Skin of body (tissue), 2 donors: Measurements from ENCODE around the gene KIF22. TPM values are rescaled to one million over a fixed set of nuclear protein-coding genes. Genes with fewer than 3 reads are reported as not detected.
A peak's percentile ranks its signal among the peaks of the same experiment; 100 is the strongest.
"Not testable (repeated sequence)": the region's sequence is repeated elsewhere in the genome, so short reads cannot be mapped to it uniquely, and the experiment has no call there.

Experiments
- DNase-seq: peaks from one replicate; lab custom pipeline; 2025; lab: John Stamatoyannopoulos, UW
- total RNA-seq: library from RNA; depleted of rRNA; stranded (reverse); fragments of >200 nt; gene quantifications from one replicate; pipeline ENCODE4 v1.2.3, GENCODE V29; 2014

KIF22 gene
- total RNA-seq, 1 donor from 2014 or later, result 40.7 TPM

DNA sequence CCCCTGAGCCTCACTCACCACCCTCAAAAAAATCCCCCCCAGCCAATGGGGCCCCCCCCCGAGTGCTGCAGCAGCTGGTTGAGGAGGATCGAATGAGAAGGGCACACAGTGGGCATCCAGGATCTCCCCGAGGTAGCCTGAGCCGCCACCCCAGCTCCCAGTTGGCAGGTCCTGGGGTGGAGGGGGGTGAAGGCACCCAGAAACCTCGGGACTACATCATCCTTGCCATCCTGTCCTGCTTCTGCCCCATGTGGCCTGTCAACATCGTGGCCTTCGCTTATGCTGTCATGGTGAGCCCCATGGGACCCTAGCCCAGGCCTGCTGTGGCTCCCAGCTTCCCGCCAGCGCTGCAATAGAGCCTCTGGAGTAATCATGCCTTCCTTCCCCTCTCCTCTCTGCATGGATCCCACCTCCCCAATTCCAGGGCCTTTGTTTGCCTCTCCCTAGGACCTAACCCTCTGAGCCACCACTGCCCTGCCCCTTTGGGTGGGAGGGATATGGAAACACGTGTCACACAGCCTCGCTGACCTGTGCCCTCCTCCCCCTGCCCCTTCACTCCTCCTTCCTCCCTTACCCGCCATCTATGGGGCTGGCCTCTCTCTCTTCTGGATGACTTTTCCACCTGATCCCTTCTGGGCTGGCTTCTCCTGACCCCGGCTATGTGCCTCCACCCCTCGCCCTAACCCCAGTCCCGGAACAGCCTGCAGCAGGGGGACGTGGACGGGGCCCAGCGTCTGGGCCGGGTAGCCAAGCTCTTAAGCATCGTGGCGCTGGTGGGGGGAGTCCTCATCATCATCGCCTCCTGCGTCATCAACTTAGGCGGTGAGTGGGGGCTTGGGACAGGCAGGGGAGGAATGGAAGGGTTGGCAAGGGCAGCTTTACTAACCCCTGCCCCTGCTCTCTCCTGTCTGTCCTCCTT lies 23.4 kb downstream of the KIF22 start:
- no peak for DNase-seq

DNA sequence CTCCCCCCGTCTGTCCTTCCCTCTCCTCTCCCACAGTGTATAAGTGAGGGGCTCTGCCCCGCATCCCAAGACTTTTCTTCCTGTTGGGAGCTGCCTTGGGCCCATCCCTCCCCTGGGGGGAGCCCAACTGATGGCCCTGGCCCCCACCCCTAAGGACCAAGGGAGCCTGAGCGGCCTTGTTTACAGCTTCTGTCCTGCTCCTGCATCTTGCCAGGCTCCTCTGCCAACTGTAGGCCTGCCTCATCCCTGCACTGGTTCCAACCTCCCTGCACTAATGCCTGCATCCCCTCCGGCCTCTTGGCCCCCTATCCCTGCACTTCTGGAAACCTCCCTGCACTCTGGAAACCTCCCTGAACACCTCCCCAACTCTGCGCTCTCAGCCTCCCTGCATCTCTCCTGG lies 24.0 kb downstream of the KIF22 start:
- DNase-seq, result no peak

DNA sequence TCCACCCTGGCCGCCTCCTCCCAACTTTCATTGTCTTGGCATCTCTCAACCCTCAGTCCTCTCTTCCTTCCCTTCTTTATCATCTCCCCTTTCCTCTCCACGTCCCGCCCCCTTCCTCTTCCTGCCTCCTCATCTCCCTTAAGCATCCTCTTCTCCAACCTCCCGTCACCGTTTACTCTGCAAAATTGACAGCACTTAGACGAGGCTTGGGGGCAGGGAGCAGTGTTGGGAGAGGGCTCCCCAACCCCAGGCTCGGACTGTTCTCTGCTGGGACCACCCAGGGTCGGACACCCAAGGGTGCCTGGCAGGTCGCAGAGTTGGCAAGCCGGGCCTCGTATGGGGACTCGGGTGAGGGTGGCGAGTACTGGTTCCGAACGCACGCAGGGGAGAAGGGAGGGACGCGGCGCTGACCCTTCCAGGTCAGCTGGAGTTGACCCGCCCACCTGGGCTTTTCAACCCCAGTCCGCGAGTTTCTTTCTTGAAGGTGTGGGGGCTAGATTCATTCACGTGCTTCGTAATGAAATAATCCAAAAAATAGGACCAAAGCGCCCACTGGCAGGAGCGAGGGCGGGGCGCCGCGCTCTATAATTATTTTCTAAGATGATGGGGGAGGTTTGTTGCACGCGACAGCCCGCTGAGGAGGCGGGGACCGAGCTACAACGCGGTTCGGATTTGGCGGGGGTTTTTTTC lies 24.6 kb downstream of the KIF22 start:
- no peak for DNase-seq

DNA sequence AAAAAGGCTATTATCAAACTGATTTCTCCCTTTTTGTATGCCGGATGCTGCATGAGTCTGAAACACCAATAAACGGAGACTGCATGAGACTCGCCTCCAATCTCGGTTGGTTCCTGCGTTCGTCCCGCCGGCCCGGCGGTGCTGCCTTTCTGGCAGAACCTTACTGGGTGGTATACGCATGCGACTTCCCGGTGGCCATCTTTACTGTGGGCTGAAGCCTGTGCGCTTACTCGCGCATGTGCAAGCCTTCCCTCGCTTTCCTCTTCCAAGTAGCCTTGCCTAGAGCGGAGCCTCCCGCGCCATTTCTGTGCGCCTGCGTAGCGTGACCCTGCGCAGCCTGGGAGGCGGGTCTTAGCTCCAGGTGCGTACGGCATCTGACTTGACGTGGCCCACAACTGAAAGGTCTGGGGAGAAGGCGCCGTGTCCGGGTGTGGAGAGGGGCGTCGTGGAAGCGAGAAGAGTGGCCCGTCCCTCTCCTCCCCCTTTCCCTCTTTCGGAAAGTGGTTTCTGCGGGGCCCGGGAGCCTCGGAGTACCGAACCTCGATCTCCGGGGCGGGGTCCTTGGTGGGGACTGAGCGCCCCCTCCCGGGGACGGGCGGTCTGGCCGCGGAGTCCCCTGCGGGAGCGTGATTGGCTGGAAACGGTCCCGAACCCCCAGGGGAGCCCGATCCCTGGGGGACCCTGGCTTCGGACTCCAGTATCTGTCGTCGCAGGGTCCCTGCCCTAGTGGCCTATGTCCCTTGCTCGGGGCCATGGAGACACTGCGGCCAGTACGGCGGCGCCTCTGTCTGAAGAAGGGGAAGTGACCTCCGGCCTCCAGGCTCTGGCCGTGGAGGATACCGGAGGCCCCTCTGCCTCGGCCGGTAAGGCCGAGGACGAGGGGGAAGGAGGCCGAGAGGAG lies 25.5 kb downstream of the KIF22 start, which contains the start of gene PAGR1:
Gene PAGR1 (plus strand): TSS at position 360 of the 901 bp plus-strand sequence. CDS start 374 bp downstream, at position 734.
- peak; percentile 99 for DNase-seq

DNA sequence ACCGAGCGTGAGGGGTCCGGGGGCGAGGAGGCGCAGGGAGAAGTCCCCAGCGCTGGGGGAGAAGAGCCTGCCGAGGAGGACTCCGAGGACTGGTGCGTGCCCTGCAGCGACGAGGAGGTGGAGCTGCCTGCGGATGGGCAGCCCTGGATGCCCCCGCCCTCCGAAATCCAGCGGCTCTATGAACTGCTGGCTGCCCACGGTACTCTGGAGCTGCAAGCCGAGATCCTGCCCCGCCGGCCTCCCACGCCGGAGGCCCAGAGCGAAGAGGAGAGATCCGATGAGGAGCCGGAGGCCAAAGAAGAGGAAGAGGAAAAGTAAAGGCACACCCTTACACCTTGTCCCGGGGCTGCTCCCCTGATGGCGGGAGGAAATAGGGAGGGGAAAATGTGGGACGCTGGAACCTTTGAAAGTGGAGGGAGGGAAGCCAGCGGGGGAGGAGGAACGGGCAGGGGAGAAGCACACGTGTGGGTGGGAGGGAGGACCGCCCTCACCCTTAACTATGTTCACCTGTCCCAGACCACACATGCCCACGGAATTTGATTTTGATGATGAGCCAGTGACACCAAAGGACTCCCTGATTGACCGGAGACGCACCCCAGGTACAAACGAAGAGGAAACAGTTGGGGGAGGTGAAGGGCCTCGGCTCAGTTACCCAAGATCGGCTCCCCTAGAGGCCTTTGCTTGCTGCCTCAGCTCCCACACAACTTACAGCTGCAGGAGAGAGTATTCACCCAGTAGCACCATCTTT lies 26.3 kb downstream of the KIF22 start:
- DNase-seq, result no peak

DNA sequence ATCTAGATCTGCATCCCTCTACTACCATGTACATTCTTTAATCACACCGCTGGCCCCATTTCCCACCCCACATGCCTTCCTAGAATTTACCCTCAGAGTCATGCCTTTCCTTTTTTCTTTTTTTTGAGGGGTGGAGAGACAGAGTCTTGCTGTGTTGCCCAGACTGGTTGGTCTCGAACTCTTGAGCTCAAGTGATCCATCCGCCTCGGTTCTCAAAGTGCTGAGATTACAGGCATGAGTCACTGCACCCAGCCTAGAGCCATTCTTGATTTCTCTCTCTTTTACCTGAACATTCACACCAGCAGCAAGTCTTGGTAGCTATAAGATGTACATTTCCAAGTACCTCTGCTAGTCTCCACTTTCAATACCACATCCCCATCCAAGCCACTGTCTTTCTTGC lies 27.5 kb downstream of the KIF22 start:
- no peak for DNase-seq

DNA sequence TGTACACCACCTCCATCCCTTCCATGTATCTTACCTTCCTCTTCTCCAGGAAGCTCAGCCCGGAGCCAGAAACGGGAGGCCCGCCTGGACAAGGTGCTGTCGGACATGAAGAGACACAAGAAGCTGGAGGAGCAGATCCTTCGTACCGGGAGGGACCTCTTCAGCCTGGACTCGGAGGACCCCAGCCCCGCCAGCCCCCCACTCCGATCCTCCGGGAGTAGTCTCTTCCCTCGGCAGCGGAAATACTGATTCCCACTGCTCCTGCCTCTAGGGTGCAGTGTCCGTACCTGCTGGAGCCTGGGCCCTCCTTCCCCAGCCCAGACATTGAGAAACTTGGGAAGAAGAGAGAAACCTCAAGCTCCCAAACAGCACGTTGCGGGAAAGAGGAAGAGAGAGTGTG lies 29.0 kb downstream of the KIF22 start:
- DNase-seq, result no peak

DNA sequence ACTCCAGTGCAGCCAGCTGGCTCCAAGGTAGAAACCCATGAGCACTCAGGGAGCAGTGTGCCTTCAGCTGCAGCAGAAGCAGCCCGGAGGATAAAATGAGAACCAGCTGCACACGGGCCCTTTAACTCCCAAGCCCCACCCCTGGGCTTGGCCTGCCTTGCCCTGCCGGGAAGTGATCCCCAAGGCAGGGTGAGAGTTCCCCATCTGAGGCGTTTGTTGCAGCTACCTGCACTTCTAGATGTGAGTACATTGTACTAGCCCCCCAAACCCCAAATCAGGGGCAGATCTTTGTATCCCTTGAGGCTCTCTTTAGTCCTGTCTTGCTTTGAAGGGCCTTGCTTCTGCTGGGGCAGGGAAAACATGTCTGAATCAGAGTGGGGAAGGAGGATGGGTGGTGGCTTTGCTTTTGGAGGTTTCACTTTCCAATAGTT lies 29.7 kb downstream of the KIF22 start, which contains the start of gene MVP:
Gene MVP (plus strand): TSS at position 192 of the 431 bp plus-strand sequence. CDS start 10,088 bp downstream, outside the sequence.
- peak; percentile 56 for DNase-seq

DNA sequence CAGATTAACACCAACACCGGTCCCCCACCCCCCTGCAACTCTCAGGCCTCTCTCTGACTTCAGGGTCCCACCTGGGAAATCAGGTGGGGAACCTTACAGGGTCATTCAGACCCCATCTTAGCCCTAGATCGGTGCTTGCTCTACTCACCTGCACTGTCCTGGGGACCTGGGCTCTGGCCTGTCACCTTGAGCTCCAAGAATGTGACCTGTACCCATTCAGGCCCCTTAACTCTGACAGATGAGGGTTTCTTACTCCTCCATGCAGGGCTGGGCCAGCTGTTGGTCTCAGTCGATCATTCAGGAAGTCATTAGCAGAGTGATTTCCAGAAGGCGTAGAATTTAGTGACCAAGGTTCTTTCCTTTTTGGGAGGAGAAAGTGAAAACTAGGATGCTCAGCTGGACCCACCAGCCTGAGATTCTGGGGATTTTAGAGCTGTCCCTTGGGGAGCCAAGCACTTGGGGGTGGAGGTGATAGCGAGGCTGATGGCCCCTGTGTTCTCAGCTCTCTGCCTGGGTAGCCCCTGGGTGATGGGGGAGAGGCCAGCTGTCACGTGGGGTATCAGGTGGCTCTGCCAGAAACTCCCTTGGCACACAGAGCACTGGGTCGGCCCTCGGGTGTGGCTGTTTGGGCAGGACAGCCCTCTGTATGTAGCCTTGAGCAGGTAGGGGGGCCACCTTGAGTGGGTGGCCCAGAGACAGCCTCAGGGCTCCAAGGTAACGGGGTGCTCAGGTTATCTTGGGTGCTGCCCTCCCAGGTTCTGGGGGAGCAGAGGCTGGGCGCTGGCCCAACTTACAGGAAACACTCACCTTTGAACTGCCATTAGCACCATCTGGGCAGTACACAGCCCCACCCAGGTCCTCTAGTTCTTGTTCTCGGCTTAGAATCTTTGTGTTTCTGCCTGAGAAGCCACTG lies 30.4 kb downstream of the KIF22 start:
- no peak for DNase-seq

DNA sequence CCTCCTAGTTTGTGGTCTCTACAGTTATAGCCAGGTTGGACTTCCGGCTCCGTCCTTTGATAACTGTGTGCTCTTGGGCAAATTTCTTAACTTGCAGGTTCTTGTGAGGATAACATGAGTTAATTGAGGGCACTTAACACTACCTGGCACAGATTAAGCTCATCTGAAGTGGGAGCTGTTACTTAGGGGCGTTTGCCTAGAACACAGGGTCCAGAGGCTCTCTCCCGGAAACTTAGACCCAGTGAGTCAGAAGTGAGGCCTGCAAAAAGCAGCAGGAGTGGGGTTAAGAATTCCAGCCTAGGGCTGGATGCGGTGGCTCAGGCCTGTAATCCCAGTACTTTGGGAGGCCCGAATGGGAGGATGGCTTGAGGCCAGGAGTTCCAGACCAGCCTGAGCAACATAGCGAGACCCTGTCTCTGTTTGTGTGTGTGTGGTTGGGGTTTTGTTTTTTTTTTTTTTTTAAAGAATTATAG lies 31.1 kb downstream of the KIF22 start:
- DNase-seq, result no peak

DNA sequence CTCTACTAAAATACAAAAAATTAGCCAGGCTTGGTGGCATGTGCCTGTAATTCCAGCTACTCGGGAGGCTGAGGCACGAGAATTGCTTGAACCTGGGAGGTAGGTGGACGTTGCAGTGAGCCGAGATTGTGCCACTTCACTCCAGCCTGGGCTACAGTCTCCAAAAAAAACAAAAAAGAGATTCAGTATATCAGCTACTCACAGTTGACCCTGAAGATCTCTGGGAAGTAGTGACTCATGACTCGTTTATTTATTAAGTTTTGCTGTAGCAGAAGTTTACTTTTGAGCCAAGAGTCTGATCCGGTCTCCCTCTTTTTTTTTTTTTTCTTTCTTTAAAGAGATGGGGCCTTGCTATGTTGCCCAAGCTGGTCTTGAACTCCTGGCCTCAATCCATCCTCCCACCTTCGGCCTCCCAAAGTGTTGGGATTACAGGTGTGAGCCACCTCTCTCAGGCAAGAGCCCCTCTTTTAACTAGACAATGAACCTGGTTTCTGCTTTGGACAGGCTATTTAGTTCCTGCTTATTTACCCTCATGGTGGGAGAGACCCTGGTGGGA lies 34.1 kb downstream of the KIF22 start:
- no peak for DNase-seq

DNA sequence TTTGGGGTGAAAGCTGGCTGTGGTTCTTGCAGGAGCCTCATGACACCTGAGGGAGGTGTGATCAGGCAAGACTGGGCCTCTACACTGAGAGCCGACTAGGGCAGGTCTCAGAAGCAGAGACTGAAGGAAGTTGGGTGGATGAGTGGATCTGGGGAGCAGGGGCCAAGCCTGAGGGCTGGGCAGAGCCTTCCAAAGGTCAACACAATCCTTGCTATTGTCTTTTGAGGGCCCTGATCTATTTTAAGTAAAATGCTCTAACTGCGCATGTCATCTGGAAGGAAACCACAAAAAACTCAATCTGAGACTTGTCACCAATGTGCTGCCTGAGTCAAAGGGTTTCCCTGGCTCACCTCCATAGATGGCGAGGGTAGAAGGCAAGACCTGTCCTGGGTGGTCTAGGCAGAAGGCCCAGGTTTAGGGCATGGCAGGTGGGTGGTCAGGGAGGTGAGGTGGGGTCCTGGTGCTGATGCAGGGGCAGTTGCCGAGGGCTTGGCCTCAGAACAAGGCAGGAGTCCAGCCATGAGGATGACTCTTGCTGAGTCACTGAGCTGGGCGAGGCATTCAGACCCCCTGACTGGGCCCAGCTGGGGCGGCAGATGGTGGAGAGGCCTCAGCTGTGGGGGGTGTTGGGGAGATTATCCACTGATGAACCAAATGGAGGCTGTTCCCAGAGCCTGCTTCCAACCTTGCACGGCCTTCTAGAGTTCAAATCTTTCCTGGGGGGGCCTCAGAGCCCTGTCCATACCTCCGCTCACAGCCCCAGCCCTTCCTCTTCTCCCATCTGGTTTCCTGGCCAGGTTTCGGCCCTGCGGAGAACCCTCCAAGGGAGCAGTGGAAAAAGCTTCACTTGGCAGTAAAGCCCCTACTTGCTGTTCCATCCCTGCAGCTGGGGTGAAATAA lies 34.8 kb downstream of the KIF22 start:
- no peak for DNase-seq

DNA sequence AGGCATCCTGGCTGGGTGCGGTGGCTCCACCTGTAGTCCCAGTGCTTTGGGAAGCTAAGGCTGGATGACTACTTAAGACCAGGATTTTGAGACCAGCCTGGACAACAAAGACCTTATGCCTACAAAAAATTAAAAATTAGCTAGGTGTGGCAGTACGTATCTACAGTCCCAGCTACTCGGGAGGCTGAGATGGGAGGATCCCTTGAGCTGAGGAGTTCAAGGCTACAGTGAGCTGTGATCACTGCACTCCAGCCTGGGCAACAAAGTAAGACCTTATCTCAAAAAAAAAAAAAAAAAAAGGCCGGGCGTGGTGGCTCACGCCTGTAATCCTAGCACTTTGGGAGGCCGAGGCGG lies 35.8 kb downstream of the KIF22 start:
- no peak for DNase-seq

DNA sequence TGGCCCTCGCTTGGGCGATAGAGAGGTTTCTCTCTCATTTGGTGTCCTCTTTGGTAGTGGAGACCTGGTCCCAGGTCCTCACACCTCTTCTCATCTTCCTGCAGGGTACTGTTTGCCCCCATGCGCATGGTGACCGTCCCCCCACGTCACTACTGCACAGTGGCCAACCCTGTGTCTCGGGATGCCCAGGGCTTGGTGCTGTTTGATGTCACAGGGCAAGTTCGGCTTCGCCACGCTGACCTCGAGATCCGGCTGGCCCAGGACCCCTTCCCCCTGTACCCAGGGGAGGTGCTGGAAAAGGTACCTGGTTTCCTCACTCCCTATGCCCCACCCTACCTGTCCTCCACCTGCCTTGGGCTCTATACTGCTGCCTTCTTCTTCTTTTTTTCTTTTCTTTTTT lies 40.2 kb downstream of the KIF22 start:
- no peak for DNase-seq

DNA sequence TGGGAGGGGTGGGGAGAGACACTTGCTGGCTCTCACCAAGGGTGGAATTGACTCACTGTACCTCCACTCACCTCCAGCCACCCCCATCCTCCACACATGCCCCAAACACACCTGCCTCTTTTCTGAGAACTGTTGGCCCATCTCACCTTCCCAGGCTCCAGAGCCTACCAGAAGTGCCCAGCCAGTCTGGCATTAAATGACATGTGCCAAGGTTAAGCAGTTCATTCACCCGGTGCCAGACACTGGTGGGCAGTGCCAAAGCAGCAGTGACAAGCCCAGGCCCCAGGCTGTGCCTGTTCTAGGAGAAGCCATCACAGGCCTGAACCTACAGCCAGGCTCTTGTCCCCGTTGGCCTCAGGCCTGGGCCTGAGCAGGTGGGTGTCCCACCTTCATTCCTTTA lies 40.9 kb downstream of the KIF22 start:
- DNase-seq, result no peak

DNA sequence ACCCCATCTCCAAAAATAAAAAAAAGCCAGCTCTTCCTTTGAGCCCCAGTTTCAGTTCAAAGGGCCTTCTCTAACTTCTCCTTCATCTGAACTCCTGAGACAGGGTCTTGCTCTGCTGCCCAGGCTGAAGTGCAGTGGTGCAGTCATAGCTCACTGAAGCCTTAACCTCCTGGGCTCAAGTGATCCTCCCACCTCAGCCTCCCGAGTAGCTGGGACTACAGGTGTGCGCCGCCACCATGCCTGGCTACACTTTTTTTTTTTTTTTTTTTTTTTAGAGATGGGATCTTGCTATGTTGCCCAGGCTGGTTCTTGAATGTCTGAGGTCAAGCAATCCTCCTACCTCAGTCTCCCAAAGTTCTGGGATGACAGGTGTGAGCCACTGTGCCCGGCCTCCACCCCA lies 42.7 kb downstream of the KIF22 start:
- DNase-seq, result not testable (repeated sequence)

DNA sequence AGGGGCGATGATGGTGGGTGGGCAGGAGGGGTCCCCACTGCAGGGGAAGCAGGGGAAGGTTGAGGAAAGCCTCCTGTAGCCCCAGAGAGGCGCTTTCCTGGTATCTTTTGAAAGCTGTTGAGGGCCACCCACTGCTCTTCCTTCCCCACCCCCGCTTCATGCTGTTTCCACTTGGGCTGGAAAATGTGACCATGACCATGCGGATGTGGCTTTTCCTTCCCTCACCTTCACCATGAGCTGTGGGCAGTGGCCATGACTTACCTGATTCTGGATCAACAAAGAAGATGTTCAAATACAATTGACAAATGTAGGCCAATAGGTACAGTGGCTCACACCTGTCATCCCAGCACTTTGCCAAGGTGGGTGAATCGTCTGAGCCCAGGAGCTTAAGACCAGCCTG lies 43.5 kb downstream of the KIF22 start:
- DNase-seq, result no peak

DNA sequence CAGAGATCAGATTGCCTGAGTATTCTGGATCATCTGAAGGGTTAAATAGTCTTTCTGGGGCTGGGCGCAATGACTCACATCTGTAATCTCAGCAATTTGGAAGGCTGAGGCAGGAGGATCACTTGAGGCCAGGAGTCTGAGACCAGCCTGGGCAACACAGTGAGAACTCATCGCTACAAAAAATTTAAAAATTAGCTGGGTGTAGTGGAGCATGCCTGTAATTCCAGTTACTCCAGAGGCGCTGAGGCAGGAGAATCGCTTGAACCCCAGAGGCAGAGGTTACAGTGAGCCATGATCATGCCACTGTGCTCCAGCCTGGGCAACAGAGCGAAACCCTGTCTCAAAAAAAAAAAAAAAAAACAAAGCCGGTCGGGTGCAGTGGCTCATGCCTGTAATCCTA lies 45.4 kb downstream of the KIF22 start:
- no peak for DNase-seq
